ENCODE results near the gene AOC2.

DNA sequence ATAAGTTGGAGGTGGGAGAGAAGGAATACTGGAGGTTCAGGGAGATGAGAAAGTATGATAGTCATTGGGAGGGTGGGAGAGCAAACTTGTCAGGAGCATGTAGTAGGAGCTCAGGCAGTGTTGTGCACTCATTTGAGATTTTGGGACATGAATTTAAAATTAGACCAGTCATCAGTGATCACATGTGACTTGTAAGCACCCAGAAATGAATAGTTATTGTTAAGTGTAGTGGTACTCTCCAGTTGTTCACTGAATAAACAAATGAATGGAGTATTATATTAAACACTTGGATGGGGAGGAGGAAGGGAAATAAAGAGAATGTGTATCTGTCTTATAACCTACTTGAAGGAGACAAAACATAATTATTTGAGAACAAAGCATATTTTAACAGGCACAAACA is 13.4 kb upstream of the AOC2 start:
- TF ChIP-seq, protein P1, sequence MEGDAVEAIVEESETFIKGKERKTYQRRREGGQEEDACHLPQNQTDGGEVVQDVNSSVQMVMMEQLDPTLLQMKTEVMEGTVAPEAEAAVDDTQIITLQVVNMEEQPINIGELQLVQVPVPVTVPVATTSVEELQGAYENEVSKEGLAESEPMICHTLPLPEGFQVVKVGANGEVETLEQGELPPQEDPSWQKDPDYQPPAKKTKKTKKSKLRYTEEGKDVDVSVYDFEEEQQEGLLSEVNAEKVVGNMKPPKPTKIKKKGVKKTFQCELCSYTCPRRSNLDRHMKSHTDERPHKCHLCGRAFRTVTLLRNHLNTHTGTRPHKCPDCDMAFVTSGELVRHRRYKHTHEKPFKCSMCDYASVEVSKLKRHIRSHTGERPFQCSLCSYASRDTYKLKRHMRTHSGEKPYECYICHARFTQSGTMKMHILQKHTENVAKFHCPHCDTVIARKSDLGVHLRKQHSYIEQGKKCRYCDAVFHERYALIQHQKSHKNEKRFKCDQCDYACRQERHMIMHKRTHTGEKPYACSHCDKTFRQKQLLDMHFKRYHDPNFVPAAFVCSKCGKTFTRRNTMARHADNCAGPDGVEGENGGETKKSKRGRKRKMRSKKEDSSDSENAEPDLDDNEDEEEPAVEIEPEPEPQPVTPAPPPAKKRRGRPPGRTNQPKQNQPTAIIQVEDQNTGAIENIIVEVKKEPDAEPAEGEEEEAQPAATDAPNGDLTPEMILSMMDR (IDR thresholded peaks at IDR 0.05): no peak
- TF ChIP-seq ZFX (IDR thresholded peaks at IDR 0.05; ENCODE audit: borderline replicate concordance): no peak
